Left ventricle myocardium inferior (tissue), 1 donor: Measurements from ENCODE around the gene PHF1. TPM values are rescaled to one million over a fixed set of nuclear protein-coding genes. Genes with fewer than 3 reads are reported as not detected.

Experiments
- DNase-seq: peaks from one replicate; pipeline ENCODE4 v3.0.0-alpha.2; 2020
- H3K27ac ChIP-seq: fragments of 200-600 bp; replicated peaks from 2 replicates; pipeline ENCODE4 v1.8.0; 2021
- H3K27me3 ChIP-seq: fragments of 200-600 bp; 2 replicates; pipeline ENCODE4 v1.8.0; 2021; ENCODE audit warnings: low read depth
- H3K36me3 ChIP-seq: fragments of 200-600 bp; 2 replicates; pipeline ENCODE4 v1.8.0; 2021
- H3K4me1 ChIP-seq: fragments of 200-600 bp; 2 replicates; pipeline ENCODE4 v1.8.0; 2021
- H3K4me3 ChIP-seq: fragments of 200-600 bp; 2 replicates; pipeline ENCODE4 v1.8.0; 2021; ENCODE audit warnings: mild to moderate bottlenecking, moderate library complexity
- H3K9me3 ChIP-seq: fragments of 200-600 bp; replicated peaks from 2 replicates; pipeline ENCODE4 v1.8.0; 2021
- intact Hi-C: fragments of 100-400 bp; cut with micrococcal nuclease; formaldehyde crosslinking; loops from one replicate; pipeline ENCODE4 v1.11.0; 2022
- total RNA-seq: library from RNA; stranded (reverse); fragmentation: NEBNext Ultra II Directional; extraction: Animal tissue kit (Norgen Biotek cat#: 25700); gene quantifications from one replicate; pipeline ENCODE4 v1.2.1, GENCODE V29; 2021
- TF ChIP-seq, protein P1 (sequence below): fragments of 200-600 bp; IDR thresholded peaks from 2 replicates; pipeline ENCODE4 v1.8.0; 2021; ENCODE audit warnings: antibody characterized with exemption, mild to moderate bottlenecking, borderline replicate concordance
- donor health status: DM: no; HTN: yes; CAD: no; lungs with severe emphysema.

Gene PHF1
- total RNA-seq, 1 donor from 2014 or later, result 52.2 TPM

GRCh38 chr6:33419580-33420490, 9.0 kb downstream of the PHF1 start, which contains the start of gene SYNGAP1:
Gene SYNGAP1 (plus strand): TSS chr6:33420065. CDS start chr6:33420265, 200 bp downstream.
- DNase-seq, result peak; percentile 74
- Histone ChIP-seq H3K4me3 (peak within 1 kb of the TSS; percentile 86), H3K9me3 (no peaks in the 10 kb centered on the region), H3K27me3 (no peaks in the 10 kb centered on the region), H3K4me1 (peaks cover 58% of the 10 kb centered on the region), H3K27ac (peak within 1 kb of the TSS; percentile 97), H3K36me3 (peaks cover 18% of the 10 kb centered on the region)
- intact Hi-C loops, result no loop called here
- TF ChIP-seq, protein P1, sequence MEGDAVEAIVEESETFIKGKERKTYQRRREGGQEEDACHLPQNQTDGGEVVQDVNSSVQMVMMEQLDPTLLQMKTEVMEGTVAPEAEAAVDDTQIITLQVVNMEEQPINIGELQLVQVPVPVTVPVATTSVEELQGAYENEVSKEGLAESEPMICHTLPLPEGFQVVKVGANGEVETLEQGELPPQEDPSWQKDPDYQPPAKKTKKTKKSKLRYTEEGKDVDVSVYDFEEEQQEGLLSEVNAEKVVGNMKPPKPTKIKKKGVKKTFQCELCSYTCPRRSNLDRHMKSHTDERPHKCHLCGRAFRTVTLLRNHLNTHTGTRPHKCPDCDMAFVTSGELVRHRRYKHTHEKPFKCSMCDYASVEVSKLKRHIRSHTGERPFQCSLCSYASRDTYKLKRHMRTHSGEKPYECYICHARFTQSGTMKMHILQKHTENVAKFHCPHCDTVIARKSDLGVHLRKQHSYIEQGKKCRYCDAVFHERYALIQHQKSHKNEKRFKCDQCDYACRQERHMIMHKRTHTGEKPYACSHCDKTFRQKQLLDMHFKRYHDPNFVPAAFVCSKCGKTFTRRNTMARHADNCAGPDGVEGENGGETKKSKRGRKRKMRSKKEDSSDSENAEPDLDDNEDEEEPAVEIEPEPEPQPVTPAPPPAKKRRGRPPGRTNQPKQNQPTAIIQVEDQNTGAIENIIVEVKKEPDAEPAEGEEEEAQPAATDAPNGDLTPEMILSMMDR, result no peak

DNA sequence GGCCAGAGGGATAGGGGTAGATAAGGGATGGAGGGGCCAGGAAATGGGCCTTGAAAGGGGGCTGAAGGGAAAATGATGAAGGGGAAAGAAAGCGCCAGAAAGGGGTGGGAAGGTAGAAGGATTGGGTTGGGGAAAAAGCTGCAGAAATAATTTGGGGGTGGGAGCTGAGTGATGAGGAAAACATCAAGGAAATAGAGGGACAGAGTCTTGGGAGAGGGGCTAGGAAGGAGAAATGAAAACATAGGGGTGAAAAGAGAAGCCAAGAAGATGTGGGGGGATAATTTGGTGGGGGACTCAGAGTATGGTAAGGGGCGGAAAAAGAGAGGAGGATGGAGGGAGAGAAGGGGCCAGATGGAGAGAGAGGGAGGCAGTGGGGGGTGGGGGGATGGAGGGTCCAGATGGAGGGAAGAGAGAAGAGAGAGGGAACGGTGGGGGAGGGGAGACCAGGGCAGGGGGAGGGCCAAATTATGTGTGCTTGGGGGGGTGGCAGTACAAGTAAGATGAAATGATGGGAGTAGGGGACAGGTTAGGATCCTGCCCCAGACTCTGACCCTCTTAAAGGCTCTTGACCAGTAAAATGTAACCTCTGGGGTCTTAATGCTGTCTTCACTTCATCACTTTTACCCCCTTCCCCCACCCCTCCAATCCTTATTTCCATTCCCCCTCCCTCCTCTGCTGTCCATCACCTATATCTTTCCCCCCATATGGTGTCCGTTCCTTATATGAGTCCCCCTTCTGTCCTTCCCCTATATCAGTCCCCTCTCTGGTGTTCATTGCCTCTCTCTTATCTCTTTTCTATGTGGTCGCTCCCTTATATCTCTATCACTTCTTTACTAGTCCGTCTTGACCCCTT, 9.9 kb downstream of the PHF1 start:
- peaks cover 9% of the 10 kb centered on the region for H3K36me3 ChIP-seq
- H3K4me1 ChIP-seq, result peaks cover 58% of the 10 kb centered on the region
- TF ChIP-seq, protein P1, result no peak
- DNase-seq, result no peak
- peak overlapping the region; percentile 52 for H3K4me3 ChIP-seq
- intact Hi-C loops, result no loop called here
- peak overlapping the region; percentile 97 for H3K27ac ChIP-seq
- H3K27me3 ChIP-seq, result no peaks in the 10 kb centered on the region
- no peaks in the 10 kb centered on the region for H3K9me3 ChIP-seq

DNA sequence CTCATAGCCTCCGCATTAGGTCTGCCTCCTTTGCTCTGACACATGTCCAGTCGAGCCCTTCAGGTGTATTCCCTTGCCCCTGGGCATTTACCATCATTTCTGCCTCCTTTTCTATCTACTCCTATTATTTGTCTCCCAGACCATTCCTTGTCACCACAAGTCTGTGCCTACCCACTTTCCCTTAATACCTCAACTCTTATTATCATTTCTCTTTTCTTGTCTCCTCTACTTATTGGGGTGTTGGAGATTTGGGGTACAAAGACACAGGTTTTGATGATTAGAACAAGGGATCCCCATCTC, 10.5 kb downstream of the PHF1 start:
- H3K9me3 ChIP-seq, result no peaks in the 10 kb centered on the region
- peaks cover 58% of the 10 kb centered on the region for H3K4me1 ChIP-seq
- H3K36me3 ChIP-seq, result peaks cover 3% of the 10 kb centered on the region
- no peak overlapping the region for H3K27ac ChIP-seq
- TF ChIP-seq, protein P1, result no peak
- intact Hi-C loops, result no loop called here
- DNase-seq, result no peak
- H3K4me3 ChIP-seq, result no peak overlapping the region
- no peaks in the 10 kb centered on the region for H3K27me3 ChIP-seq

- no peak for DNase-seq
- no peaks in the 10 kb centered on the region for H3K27me3 ChIP-seq
- no peak overlapping the region for H3K27ac ChIP-seq
- H3K4me1 ChIP-seq, result peaks cover 58% of the 10 kb centered on the region
- TF ChIP-seq, protein P1, result no peak
- intact Hi-C loops, result no loop called here
- H3K36me3 ChIP-seq, result no peaks in the 10 kb centered on the region
- no peak overlapping the region for H3K4me3 ChIP-seq
- H3K9me3 ChIP-seq, result no peaks in the 10 kb centered on the region
Measured at GRCh38 chr6:33423777-33424176, 13.0 kb downstream of the PHF1 start.

GRCh38 chr6:33424855-33425667, 14.2 kb downstream of the PHF1 start:
- peaks cover 60% of the 10 kb centered on the region for H3K4me1 ChIP-seq
- H3K4me3 ChIP-seq, result peak overlapping the region; percentile 68
- peak overlapping the region; percentile 93 for H3K27ac ChIP-seq
- TF ChIP-seq, protein P1, result no peak
- H3K9me3 ChIP-seq, result no peaks in the 10 kb centered on the region
- no peaks in the 10 kb centered on the region for H3K36me3 ChIP-seq
- intact Hi-C loops, result no loop called here
- no peak for DNase-seq
- H3K27me3 ChIP-seq, result no peaks in the 10 kb centered on the region
